Colonic mucosa (tissue), 4 donors: ENCODE data around the gene FHOD3. TPM values are rescaled to one million over a fixed set of nuclear protein-coding genes. Genes with fewer than 3 reads are reported as not detected.

Source experiments
- DNase-seq: peaks from one replicate; pipeline ENCODE4 v3.0.0-alpha.2; 2020
- H3K27ac ChIP-seq: fragments of 200-600 bp; one replicate; pipeline ENCODE4 v1.8.0; 2021
- H3K27me3 ChIP-seq: fragments of 200-600 bp; one replicate; pipeline ENCODE4 v1.8.0; 2021
- H3K36me3 ChIP-seq: fragments of 200-600 bp; one replicate; pipeline ENCODE4 v1.8.0; 2021
- H3K4me1 ChIP-seq: fragments of 200-600 bp; one replicate; pipeline ENCODE4 v1.8.0; 2021; ENCODE audit warnings: mild to moderate bottlenecking
- H3K4me3 ChIP-seq: fragments of 200-600 bp; one replicate; pipeline ENCODE4 v1.8.0; 2021
- H3K9ac ChIP-seq, 2 donors: one replicate each; pipeline ENCODE4 v1.7.0; 2013; ENCODE audit warnings: control low read depth in 2 of 2, low read depth in 2 of 2, low read length in 2 of 2
- H3K9me3 ChIP-seq: fragments of 200-600 bp; one replicate; pipeline ENCODE4 v1.8.0; 2021
- intact Hi-C: fragments of 100-400 bp; cut with DNase I; formaldehyde crosslinking; loops from one replicate; pipeline ENCODE4 v1.14.1; 2022
- total RNA-seq, 2 donors: library from RNA; stranded (reverse); fragmentation: NEBNext Ultra II Directional in 1 of 2; extraction: Animal tissue kit (Norgen Biotek cat#: 25700) in 1 of 2; gene quantifications; one replicate each; pipeline ENCODE4 v1.2.1, GENCODE V29; 2021
- TF ChIP-seq, protein P1 (sequence below): fragments of 200-600 bp; IDR thresholded peaks from one replicate; pipeline ENCODE4 v1.8.0; 2022; ENCODE audit warnings: antibody characterized with exemption, mild to moderate bottlenecking
- donor health status: healthy.
- donor health status: DM: no; HTN: no; CAD: no.
- donor health status: DM: no; HTN: no; CAD: no.

FHOD3 gene
- total RNA-seq, 2 donors from 2014 or later = 2.5 to 4.1 TPM

DNA sequence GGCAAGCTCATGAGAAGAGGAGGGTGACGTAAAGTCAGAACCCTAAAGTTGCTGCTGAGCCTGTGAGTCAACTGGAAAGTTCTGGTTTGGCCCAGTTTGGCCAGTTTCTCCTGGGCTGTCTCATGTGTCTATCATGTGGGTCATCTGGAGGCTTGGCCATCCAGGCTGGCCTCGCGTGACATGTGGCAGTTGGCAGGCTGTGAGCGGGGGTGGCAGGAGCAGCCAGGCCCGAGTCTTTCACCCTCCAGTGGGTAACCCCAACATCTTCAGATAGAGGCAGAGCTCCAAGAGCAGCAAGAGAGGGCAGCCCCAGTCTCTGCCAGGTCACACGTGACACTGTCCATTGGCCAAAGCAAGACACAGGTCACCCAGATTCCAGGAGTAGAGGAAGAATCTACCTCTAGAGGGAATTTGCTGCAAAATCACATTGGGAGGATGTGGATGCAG is 51.5 kb downstream of the FHOD3 start:
- H3K27me3 ChIP-seq = no peaks in the 10 kb centered on the region
- no peak overlapping the region for H3K27ac ChIP-seq
- H3K4me1 ChIP-seq = peaks cover 3% of the 10 kb centered on the region
- TF ChIP-seq, protein P1, sequence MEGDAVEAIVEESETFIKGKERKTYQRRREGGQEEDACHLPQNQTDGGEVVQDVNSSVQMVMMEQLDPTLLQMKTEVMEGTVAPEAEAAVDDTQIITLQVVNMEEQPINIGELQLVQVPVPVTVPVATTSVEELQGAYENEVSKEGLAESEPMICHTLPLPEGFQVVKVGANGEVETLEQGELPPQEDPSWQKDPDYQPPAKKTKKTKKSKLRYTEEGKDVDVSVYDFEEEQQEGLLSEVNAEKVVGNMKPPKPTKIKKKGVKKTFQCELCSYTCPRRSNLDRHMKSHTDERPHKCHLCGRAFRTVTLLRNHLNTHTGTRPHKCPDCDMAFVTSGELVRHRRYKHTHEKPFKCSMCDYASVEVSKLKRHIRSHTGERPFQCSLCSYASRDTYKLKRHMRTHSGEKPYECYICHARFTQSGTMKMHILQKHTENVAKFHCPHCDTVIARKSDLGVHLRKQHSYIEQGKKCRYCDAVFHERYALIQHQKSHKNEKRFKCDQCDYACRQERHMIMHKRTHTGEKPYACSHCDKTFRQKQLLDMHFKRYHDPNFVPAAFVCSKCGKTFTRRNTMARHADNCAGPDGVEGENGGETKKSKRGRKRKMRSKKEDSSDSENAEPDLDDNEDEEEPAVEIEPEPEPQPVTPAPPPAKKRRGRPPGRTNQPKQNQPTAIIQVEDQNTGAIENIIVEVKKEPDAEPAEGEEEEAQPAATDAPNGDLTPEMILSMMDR = no peak
- H3K4me3 ChIP-seq = no peak overlapping the region
- intact Hi-C loops = no loop called here
- no peaks in the 10 kb centered on the region for H3K9me3 ChIP-seq
- DNase-seq = no peak
- no peak overlapping the region for H3K9ac ChIP-seq
- H3K36me3 ChIP-seq = no peaks in the 10 kb centered on the region

DNA sequence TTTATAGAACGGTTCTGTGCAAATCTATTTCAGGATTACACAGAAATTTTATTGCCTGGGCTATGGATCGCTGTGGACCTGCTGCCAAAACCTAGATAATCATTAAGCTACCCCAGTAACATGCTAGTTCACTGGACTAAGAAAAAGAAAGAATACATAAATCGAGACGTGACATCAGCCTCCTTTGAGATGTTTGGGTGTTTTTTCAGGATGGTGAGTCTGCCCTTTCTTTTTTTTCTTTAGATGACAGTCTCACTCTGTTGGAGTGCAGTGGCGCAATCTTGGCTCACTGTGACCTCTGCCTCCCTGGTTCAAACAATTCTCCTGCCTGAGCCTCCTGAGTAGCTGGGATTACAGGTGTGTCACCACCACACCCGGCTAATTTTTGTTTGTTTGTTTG is 52.0 kb downstream of the FHOD3 start:
- no peak overlapping the region for H3K27ac ChIP-seq
- no peaks in the 10 kb centered on the region for H3K9me3 ChIP-seq
- H3K9ac ChIP-seq = no peak overlapping the region
- no peak overlapping the region for H3K4me3 ChIP-seq
- peak; percentile 46 for DNase-seq
- no peaks in the 10 kb centered on the region for H3K27me3 ChIP-seq
- H3K4me1 ChIP-seq = peaks cover 3% of the 10 kb centered on the region
- intact Hi-C loops = no loop called here
- TF ChIP-seq, protein P1 = no peak
- H3K36me3 ChIP-seq = no peaks in the 10 kb centered on the region

DNA sequence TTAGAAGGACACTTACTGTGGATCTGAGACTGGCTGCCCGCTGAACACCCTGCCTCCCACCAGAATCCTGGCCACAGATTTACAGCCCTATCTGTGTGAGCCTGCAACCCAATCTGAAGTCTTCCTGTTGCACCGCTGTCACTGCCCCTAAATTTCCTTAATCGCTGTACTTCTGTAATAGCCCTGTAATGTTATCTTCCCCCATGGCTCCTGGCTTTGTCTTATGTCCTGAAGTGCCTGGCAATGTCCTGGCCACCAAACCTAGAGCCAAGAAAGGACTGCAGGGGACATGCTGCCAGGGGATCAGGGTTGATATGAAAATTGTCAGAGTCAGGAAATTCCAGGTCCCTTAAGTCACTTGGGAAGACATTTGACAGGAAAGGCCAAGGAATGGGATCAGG is 52.7 kb downstream of the FHOD3 start:
- H3K9ac ChIP-seq = no peak overlapping the region
- H3K9me3 ChIP-seq = no peaks in the 10 kb centered on the region
- no peaks in the 10 kb centered on the region for H3K27me3 ChIP-seq
- no peak overlapping the region for H3K4me3 ChIP-seq
- DNase-seq = no peak
- peaks cover 3% of the 10 kb centered on the region for H3K4me1 ChIP-seq
- H3K27ac ChIP-seq = no peak overlapping the region
- TF ChIP-seq, protein P1 = no peak
- H3K36me3 ChIP-seq = no peaks in the 10 kb centered on the region
- intact Hi-C loops = no loop called here

DNA sequence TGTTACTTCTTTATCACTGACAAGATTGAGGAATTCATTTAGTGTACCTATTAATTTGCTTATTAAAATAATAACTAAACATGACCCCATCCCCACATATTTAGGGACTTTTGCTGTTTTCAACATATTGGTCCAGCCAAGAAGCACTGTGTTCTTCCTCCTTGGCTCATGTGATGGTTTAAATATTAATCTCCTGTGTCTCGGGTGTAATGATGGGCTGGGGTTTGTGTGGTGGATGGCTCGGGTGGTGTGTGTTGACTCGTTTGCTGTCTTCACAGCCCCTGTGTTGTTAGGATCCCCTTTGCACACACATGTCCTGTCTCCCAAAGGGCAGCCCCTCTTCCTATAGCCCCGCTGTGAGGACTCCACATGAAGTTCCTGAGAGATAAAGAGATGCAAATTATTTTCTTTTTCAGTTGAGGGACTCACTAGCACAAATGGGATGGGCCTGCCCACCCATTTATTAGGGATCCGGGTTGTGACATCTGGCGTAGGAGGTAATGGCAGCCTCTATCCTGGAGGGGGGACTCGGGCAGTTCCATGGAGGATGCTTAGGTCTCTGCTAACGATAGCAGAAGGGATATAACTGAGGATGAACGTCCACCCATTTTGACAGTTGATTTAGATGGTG is 53.4 kb downstream of the FHOD3 start:
- intact Hi-C loops = no loop called here
- H3K27ac ChIP-seq = no peak overlapping the region
- DNase-seq = no peak
- H3K4me3 ChIP-seq = no peak overlapping the region
- H3K36me3 ChIP-seq = no peaks in the 10 kb centered on the region
- no peak overlapping the region for H3K9ac ChIP-seq
- H3K4me1 ChIP-seq = peaks cover 3% of the 10 kb centered on the region
- no peaks in the 10 kb centered on the region for H3K27me3 ChIP-seq
- TF ChIP-seq, protein P1 = no peak
- H3K9me3 ChIP-seq = no peaks in the 10 kb centered on the region

DNA sequence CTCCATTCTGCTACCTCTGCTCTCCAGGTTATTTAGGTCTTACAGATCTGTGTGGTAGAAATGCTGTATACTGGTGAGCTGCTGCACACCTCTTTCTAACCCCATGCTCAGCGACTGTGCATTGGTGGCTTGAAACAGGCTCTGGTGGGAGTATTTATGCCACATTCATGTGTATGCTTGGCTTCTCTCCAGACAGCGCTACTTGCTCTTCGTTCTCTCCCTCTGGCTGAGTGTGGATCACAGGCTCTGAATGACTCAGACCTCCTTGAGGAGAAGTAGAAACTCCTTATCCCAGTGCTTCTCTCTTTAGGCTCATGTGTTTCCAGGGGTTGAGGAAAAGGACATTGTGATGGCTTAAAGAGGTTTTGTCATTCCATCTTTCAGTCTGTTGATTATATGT is 54.9 kb downstream of the FHOD3 start:
- no peak for DNase-seq
- Histone ChIP-seq H3K27me3 (no peaks in the 10 kb centered on the region), H3K36me3 (no peaks in the 10 kb centered on the region), H3K9me3 (no peaks in the 10 kb centered on the region), H3K4me3 (no peak overlapping the region), H3K27ac (no peak overlapping the region), H3K4me1 (peaks cover 3% of the 10 kb centered on the region), H3K9ac (no peak overlapping the region)
- intact Hi-C loops = no loop called here
- TF ChIP-seq, protein P1 = no peak
